Measurements from ENCODE around the gene ARHGAP19. TPM values are rescaled to one million over a fixed set of nuclear protein-coding genes. Genes with fewer than 3 reads are reported as not detected.

Gene ARHGAP19
- total and polyA plus RNA-seq, 2 of the 8 experiments (the other 6 are each of a cell fraction or from before 2014, with no cell fraction given) = 13.3 to 32.1 TPM

- TF ChIP-seq EP300 (IDR thresholded peaks at IDR 0.05; ENCODE audit: borderline replicate concordance in 1 of 2, low read depth in 2 of 2, low read length in 2 of 2) = peak in 1 of 2 experiments; percentile 93; a peak in 2 of 3 replicates
- no peak for TF ChIP-seq FOSL1 (IDR thresholded peaks at IDR 0.05; ENCODE audit: insufficient read depth, low read depth, low read length)
- no peak for TF ChIP-seq RAD21 (IDR thresholded peaks at IDR 0.05 in 1 of 2, conservative IDR thresholded peaks at IDR 0.05 in 1 of 2; ENCODE audit: low read depth in 2 of 2, low read length in 2 of 2)
- no peak for TF ChIP-seq BRCA1 (IDR thresholded peaks at IDR 0.05; ENCODE audit: low read depth, low read length)
- TF ChIP-seq SP1 (IDR thresholded peaks at IDR 0.05; ENCODE audit: low read depth, low read length) = 0 out of 2 replicates have a peak, but pooled peaks have one; percentile 12
- peak; percentile 88 for TF ChIP-seq MAX (IDR thresholded peaks at IDR 0.05)
- no peak for TF ChIP-seq CHD7 (IDR thresholded peaks at IDR 0.05; ENCODE audit: insufficient replicate concordance, low read length)
- TF ChIP-seq BACH1 (IDR thresholded peaks at IDR 0.05; ENCODE audit: low read length) = peak; percentile 79
- no peak for TF ChIP-seq RXRA (IDR thresholded peaks at IDR 0.05; ENCODE audit: insufficient read depth, low read depth, low read length)
Measured at GRCh38 chr10:97334370-97335175, 42.1 kb upstream of the ARHGAP19 start, which contains the start of gene FRAT2 (continued).
